NOMO-1 (cell line): ENCODE results near the gene LHX6.

Source experiments
- DNase-seq, 2 experiments: peaks; one replicate each; lab custom pipeline; 2025; ENCODE audit not compliant: unreplicated experiment in 2 of 2; lab: John Stamatoyannopoulos, UW

Gene LHX6

GRCh38 chr9:122236681-122237080 is 7.9 kb upstream of the LHX6 start:
- DNase-seq, result no peak

- no peak for DNase-seq
These were observed 5.4 kb upstream of the LHX6 start for GRCh38 chr9:122234022-122234748.

- DNase-seq, result no peak
These were observed 4.1 kb upstream of the LHX6 start for GRCh38 chr9:122232796-122233306.

- no peak for DNase-seq
These were observed 704 bp upstream of the LHX6 start for GRCh38 chr9:122229485-122229837.

- no peak for DNase-seq
These were observed 578 bp downstream of the LHX6 start for GRCh38 chr9:122228191-122228567.

- DNase-seq, result no peak
These were observed 1.2 kb downstream of the LHX6 start for GRCh38 chr9:122227575-122227900.

- DNase-seq, result no peak
These were observed 1.8 kb downstream of the LHX6 start for GRCh38 chr9:122226758-122227574.

GRCh38 chr9:122226142-122226757 is 2.5 kb downstream of the LHX6 start:
- DNase-seq, result no peak

- no peak for DNase-seq
These were observed 3.2 kb downstream of the LHX6 start for GRCh38 chr9:122225312-122226141.

- no peak for DNase-seq
These were observed 5.3 kb downstream of the LHX6 start for GRCh38 chr9:122223435-122223834.

- no peak for DNase-seq
These were observed 6.0 kb downstream of the LHX6 start for GRCh38 chr9:122222791-122223190.

GRCh38 chr9:122221183-122221811 is 7.5 kb downstream of the LHX6 start:
- DNase-seq, result no peak

- DNase-seq, result no peak
These were observed 8.0 kb downstream of the LHX6 start for GRCh38 chr9:122220673-122221182.

- no peak for DNase-seq
These were observed 8.7 kb downstream of the LHX6 start for GRCh38 chr9:122219856-122220672.

GRCh38 chr9:122218935-122219855 is 9.6 kb downstream of the LHX6 start:
- DNase-seq, result no peak

GRCh38 chr9:122218071-122218934 is 10.5 kb downstream of the LHX6 start:
- no peak for DNase-seq

GRCh38 chr9:122217640-122218039 is 11.1 kb downstream of the LHX6 start:
- no peak for DNase-seq
